GM18520 (cell line): ENCODE data around the gene RAB44.
"Not testable (repeated sequence)": the region's sequence is repeated elsewhere in the genome, so short reads cannot be mapped to it uniquely, and the experiment has no call there.

Experiments
- ATAC-seq: cut with Tn5 transposase; IDR thresholded peaks from one replicate; pipeline ENCODE4 v1.9.1; 2021; ENCODE audit not compliant: unreplicated experiment

The RAB44 gene

DNA sequence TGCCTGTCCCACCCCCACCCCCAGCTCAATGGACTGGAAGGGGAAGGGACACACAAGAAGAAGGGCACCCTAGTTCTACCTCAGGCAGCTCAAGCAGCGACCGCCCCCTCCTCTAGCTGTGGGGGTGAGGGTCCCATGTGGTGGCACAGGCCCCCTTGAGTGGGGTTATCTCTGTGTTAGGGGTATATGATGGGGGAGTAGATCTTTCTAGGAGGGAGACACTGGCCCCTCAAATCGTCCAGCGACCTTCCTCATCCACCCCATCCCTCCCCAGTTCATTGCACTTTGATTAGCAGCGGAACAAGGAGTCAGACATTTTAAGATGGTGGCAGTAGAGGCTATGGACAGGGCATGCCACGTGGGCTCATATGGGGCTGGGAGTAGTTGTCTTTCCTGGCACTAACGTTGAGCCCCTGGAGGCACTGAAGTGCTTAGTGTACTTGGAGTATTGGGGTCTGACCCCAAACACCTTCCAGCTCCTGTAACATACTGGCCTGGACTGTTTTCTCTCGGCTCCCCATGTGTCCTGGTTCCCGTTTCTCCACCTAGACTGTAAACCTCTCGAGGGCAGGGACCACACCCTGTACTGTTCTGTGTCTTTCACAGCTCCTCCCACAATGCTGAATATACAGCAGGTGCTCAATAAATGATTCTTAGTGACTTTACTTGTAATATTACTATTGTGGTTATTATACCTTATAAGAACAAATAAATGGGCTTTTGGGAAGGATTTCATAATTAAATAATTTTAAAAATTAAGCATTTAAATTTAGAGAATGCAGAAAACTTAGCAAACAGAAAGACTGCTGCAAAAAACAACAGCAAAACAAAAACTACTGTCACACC is 10.7 kb upstream of the RAB44 start:
- no peak for ATAC-seq

DNA sequence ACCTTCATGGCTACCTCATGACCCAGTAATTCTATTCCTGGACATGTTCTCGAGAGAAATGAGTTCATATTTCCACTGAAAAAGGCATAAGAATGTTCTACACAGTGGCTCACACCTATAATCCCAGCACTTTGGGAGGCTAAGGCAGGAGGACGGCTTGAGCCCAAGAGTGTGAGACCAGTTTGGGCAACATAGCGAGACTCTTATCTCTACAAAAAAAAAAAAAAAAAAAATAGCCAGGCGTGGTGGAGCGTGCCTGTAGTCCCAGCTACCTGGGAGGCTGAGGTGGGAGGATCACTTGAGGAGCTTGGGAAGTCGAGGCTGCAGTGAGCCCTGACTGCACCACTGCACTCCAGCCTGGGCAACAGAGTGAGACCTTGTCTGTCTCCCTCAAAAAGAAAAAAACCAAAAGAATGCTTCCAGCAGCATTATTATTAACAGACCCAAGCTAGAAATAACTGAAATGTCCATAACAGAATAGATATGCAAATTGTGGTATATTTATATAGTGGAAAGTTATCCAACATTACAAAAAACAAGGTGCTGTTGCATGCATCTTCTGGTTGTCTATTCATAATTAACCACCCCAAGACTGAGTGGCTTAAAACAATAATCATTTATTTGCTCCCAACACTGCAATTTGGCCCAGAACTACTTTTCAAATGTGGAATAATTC is 9.4 kb upstream of the RAB44 start:
- ATAC-seq, result no peak

DNA sequence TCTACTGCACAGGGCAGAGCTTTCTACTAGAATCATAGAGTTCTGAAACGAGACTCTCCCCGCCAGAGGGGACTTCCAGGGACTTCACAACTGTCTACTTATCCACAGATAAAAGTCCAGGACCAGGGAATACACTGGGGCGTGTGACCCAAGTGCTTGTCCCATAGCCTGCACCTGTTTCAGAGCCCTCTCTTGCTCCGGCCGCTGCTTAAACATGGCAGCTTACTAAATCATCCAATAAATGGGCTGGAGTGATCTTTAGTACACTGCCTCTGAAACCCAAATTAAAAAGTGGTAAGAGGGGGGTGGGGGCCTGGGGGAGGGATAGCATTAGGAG is 8.9 kb upstream of the RAB44 start:
- no peak for ATAC-seq

GRCh38 chr6:36691011-36691410 is 6.6 kb upstream of the RAB44 start:
- no peak for ATAC-seq

- no peak for ATAC-seq
Observed at GRCh38 chr6:36691612-36692011, 6.0 kb upstream of the RAB44 start.

- no peak for ATAC-seq
Observed at GRCh38 chr6:36692220-36692619, 5.4 kb upstream of the RAB44 start.

DNA sequence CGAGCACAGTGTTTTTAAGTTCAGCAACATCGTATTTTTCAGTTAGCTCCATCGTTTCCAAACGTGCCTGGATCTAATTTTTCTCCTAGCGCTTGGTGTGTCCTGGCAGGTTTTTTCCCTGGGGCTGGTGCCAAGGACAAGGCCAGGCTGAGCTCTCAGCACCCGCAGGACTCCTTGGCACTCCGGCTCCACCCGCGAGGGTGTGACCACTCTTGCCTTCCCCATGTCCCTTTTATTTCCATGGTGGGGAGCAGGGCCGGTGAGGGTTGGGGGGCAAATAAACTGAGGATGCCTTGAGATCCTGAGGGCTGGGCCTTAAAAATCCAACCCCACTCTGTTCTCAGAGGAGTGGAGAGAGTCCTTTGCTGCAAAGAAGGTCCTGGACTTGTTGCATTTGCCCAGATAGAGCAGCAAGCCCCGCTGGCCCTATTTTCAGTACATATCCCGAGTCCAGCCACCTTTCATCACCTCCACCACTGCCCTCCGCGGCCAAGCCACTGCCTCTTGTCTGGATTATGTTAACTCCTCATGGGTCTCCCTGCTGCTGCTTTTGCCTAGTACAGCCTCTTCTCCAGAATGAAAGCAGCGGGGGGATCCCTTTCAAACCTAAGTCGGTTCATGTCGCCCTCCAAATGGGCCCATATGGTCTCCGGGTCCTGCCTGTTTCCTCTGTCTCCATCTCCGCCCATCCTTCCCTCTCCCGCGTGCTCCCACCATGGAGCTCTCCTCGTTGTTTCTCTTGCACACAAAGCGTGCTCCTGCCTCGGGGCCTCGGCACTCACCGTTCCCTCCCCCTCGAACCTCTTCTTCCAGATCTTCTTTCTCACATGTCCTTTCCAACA is 4.5 kb upstream of the RAB44 start:
- ATAC-seq, result no peak

DNA sequence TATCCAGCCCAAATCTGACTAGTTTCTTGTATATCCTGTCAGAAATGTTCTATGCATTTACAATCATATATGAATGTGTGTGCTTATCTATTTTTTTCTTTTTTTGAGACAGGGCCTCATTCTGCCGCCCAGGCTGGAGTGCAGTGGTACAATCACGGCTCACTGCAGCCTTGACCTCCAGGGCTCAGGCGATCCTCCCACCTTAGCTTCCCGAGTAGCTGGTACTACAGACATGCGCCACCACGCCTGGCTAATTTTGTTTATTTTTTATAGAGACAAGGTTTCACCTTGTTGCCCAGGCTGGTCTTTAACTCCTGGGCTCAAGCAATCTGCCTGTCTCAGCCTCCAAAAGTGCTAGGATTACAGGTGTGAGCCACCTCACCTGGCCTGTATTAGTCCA is 3.0 kb upstream of the RAB44 start:
- ATAC-seq, result no peak

DNA sequence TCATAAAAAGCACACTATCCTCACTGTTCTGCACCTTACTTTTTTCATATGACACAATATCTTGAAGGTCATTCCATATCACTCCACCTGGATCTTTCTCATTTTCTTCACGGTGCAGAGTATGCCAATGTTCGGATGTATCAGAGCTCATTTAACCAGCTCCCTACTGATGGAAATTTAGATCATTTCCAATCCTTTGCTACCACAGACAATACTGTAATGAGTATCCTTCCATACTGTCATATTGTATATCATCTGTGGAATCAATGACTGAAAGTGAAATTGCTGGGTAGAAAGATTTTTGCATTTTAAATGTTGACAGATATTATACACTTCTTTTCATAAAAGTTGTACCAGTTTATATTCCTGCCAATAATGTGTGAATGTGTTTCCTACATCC is 2.2 kb upstream of the RAB44 start:
- no peak for ATAC-seq

GRCh38 chr6:36698196-36698595 is 570 bp downstream of the RAB44 start:
- ATAC-seq, result no peak

DNA sequence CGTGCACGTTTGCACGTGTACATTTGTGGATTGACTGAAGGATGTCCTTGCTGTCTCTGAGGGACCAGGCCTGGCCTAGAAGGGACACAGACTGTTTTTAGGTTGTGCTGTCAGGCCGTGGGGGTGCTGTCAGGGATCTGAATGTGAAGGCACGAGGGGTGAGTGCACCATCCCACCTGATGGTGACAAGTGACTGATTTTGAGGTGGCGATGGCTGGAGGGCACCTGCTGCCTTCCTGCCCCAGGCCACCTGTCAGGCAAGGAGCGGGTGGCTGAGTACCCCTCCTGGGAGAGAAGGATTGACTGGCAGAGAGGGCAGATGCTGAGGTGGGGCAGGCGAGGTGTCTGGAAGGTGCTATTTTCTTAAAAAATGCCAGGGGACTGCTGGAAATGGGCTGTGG is 1.2 kb downstream of the RAB44 start:
- ATAC-seq, result no peak

- ATAC-seq, result no peak
Observed at GRCh38 chr6:36699348-36699747, 1.7 kb downstream of the RAB44 start.

DNA sequence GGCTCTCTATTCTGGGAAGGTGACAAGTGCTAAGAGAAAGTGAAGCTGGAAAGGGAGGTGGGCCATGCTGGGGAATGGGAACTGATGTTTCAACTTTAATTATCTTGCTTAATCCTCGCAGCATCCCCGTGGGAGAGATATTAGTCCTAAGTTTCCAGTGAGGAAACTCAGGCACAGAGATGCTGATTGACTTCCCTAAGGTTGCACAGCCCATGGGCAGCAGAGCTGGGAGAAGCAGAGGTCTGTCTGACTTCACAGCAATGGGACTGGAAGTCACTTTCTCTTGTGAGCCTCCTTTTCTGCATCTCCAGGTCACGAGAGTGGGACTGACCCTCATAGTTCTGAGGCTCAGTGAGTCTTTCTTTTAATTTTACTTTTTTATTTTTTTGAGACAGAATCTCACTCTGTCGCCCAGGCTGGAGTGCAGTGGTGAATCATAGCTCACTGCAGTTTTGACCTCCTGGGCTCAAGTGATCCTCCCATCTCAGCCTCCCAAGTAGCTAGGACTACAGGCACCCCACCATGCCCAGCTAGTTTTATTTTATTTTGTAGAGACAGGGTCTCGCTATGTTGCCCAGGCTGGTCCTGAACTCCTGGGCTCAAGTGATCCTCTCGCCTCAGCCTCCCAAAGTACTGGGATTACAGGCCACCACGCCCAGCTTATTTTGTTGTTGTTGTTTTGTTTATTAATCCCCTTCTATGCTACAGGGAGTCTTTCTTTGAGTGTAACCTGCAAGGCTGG is 2.6 kb downstream of the RAB44 start:
- no peak for ATAC-seq

DNA sequence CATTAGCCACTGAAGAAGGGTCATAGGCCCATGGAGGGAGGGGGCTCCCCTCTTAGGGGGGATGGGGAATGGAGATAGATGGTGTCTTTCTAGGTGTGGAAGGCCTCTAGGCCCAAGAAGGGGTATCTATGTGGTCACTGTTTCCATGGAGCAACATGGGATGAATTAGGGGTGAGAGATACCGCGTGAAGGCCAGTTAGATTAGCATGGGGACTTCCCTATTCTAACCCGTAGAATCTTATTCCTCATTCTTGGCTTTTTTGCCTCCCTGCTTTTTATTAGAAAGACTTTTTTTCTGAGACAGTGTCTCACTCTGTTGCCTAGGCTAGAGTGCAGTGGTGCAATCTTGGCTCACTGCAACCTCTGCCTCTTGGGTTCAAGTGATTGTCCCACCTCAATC is 3.2 kb downstream of the RAB44 start:
- no peak for ATAC-seq

DNA sequence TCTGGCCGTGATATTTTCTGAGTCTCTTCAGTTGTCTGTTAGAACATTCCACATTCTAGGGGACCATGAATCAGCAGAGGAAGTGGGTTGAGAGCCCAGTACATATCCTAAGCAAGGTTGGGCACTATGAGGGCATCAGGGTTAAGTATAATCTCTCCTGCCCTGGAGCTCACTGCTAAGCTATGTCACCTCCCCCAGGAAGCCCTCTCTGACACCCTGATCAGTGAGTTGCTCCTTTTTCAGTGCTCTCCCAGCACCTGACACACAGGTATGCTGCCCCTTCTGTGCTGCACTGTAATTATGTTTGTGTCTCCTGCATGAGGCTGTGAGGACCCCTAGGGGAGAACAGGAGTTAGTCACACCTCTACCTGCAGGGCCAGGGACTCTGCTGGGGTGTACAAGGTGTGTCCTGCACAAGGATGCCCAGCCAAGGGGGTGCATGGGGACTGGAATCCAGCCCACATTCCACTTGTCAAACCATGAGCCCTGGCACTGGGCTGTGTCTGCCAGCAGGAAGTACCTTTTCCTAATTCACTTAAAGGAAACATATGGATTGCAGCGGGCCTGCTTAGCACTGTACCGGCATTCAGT is 3.9 kb downstream of the RAB44 start:
- ATAC-seq, result no peak

- no peak for ATAC-seq
Observed at GRCh38 chr6:36702656-36703055, 5.0 kb downstream of the RAB44 start.

GRCh38 chr6:36703081-36703606 is 5.5 kb downstream of the RAB44 start:
- ATAC-seq, result no peak

GRCh38 chr6:36703982-36704381 is 6.4 kb downstream of the RAB44 start:
- ATAC-seq, result no peak

DNA sequence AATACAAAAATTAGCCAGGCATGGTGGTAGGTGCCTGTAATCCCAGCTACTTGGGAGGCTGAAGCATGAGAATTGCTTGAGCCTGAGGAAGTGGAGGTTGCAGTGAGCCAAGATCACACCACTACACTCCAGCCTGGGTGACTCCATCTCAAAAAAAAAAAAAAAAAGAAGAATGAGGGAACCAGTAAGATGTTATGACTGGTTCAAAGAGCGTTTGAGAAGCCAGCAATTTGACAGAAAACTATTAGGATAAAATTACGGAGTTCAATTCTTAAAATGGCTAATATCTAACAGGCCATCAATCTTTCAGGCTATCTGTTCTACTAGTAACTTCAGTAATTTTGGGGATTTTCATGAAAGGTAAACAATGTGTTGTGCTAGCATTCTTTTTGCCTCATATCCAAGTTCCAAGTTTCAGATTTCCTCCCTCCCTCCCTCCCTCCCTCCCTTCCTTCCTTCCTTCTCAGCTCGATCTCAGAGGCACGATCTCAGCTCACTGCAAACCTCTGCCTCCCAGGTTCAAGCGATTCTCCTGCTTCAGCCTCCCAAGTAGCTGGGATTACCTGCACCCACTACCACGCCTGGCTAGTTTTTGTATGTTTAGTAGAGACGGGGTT is 7.4 kb downstream of the RAB44 start:
- ATAC-seq, result not testable (repeated sequence)

GRCh38 chr6:36706339-36706738 is 8.7 kb downstream of the RAB44 start:
- ATAC-seq, result no peak
